Astrocyte (in vitro differentiated cells and primary cell): Measurements from ENCODE around the gene TSACC. TPM values are rescaled to one million over a fixed set of nuclear protein-coding genes. Genes with fewer than 3 reads are reported as not detected.

Source experiments
- DNase-seq: peaks from one replicate; pipeline ENCODE4 v3.0.0-alpha.2; 2010; ENCODE audit warnings: low read depth
- FAIRE-seq: peaks from 2 replicates; lab custom pipeline; 2011; peaks lifted over from hg19 to GRCh38; lab: Jason Lieb, UNC
- H2AFZ ChIP-seq: 2 replicates; pipeline ENCODE4 v1.6.0; 2012; ENCODE audit warnings: low read depth, low read length, inconsistent platforms
- H3K27ac ChIP-seq: 2 replicates; pipeline ENCODE4 v1.5.1; 2011; ENCODE audit warnings: low read depth, low read length, inconsistent platforms
- H3K27me3 ChIP-seq: 2 replicates; pipeline ENCODE4 v1.6.0; 2011; ENCODE audit warnings: low read length, inconsistent platforms; ENCODE audit not compliant: insufficient read depth
- H3K36me3 ChIP-seq: 2 replicates; pipeline ENCODE4 v1.5.1; 2011; ENCODE audit warnings: low read length, inconsistent platforms; ENCODE audit not compliant: insufficient read depth
- H3K4me1 ChIP-seq: 2 replicates; pipeline ENCODE4 v1.5.1; 2011; ENCODE audit warnings: low read length, inconsistent platforms; ENCODE audit not compliant: insufficient read depth
- H3K4me2 ChIP-seq: 2 replicates; pipeline ENCODE4 v1.6.0; 2012; ENCODE audit warnings: low read length, inconsistent platforms
- H3K4me3 ChIP-seq: 2 replicates; pipeline ENCODE4 v1.5.1; 2011; ENCODE audit warnings: low read depth, mild to moderate bottlenecking, low read length, inconsistent platforms; ENCODE audit not compliant: insufficient read depth
- H3K79me2 ChIP-seq: 2 replicates; pipeline ENCODE4 v1.6.0; 2012; ENCODE audit warnings: mild to moderate bottlenecking, low read length, inconsistent platforms; ENCODE audit not compliant: insufficient read depth
- H3K9ac ChIP-seq: 2 replicates; pipeline ENCODE4 v1.6.0; 2012; ENCODE audit warnings: mild to moderate bottlenecking, low read length, inconsistent platforms
- H3K9me3 ChIP-seq: 2 replicates; pipeline ENCODE4 v1.5.1; 2012; ENCODE audit warnings: low read depth, mild to moderate bottlenecking, low read length, inconsistent platforms; ENCODE audit not compliant: insufficient read depth
- H4K20me1 ChIP-seq: 2 replicates; pipeline ENCODE4 v1.6.0; 2012; ENCODE audit warnings: low read length, inconsistent platforms; ENCODE audit not compliant: insufficient read depth
- H3K27ac Mint-ChIP-seq: one replicate; pipeline ENCODE4 v1.8.0; 2021; ENCODE audit warnings: mild to moderate bottlenecking, mixed read lengths; ENCODE audit not compliant: unreplicated experiment
- H3K27me3 Mint-ChIP-seq: one replicate; pipeline ENCODE4 v1.8.0; 2021; ENCODE audit warnings: low read depth, mixed read lengths; ENCODE audit not compliant: unreplicated experiment
- H3K36me3 Mint-ChIP-seq: one replicate; pipeline ENCODE4 v1.8.0; 2021; ENCODE audit warnings: low read depth, mixed read lengths; ENCODE audit not compliant: unreplicated experiment
- H3K4me1 Mint-ChIP-seq: one replicate; pipeline ENCODE4 v1.8.0; 2021; ENCODE audit warnings: low read depth, mixed read lengths; ENCODE audit not compliant: unreplicated experiment
- H3K4me3 Mint-ChIP-seq: one replicate; pipeline ENCODE4 v1.8.0; 2021; ENCODE audit warnings: mild to moderate bottlenecking, moderate library complexity, mixed read lengths; ENCODE audit not compliant: unreplicated experiment
- H3K9me3 Mint-ChIP-seq: one replicate; pipeline ENCODE4 v1.8.0; 2021; ENCODE audit warnings: mild to moderate bottlenecking, mixed read lengths; ENCODE audit not compliant: unreplicated experiment
- EZH2 ChIP-seq: IDR thresholded peaks from 2 replicates; pipeline ENCODE4 v1.6.1; 2012; ENCODE audit warnings: mild to moderate bottlenecking, low read length, inconsistent platforms; ENCODE audit not compliant: insufficient read depth
- total RNA-seq: library from RNA; stranded (reverse); gene quantifications from 2 replicates; pipeline ENCODE4 v1.2.1, GENCODE V29; 2021
- TF ChIP-seq, protein P1 (sequence below): IDR thresholded peaks from 2 replicates; pipeline ENCODE4 v1.5.1; 2011; ENCODE audit warnings: low read depth, mild to moderate bottlenecking, inconsistent platforms, low read length, moderate library complexity; ENCODE audit not compliant: insufficient read depth

TSACC gene
- total RNA-seq, 1 donor from 2014 or later, result 1.0 TPM

- DNase-seq, result peak; percentile 12
- Histone ChIP-seq H3K9me3 (no peaks in the 10 kb centered on the region), H3K4me1 (no peaks in the 10 kb centered on the region), H3K4me2 (no peak overlapping the region), H3K79me2 (no peaks in the 10 kb centered on the region), H3K9ac (no peak overlapping the region), H3K27ac (no peak overlapping the region), H4K20me1 (no peaks in the 10 kb centered on the region), H3K27me3 (no peaks in the 10 kb centered on the region), H2AFZ (no peak overlapping the region), H3K4me3 (no peak overlapping the region), H3K36me3 (no peaks in the 10 kb centered on the region)
- Mint-ChIP-seq H3K27ac (no peak overlapping the region), H3K9me3 (no peaks in the 10 kb centered on the region), H3K4me3 (no peak overlapping the region), H3K36me3 (no peaks in the 10 kb centered on the region), H3K27me3 (peaks cover 15% of the 10 kb centered on the region), H3K4me1 (peaks cover 3% of the 10 kb centered on the region)
- TF ChIP-seq, protein P1, sequence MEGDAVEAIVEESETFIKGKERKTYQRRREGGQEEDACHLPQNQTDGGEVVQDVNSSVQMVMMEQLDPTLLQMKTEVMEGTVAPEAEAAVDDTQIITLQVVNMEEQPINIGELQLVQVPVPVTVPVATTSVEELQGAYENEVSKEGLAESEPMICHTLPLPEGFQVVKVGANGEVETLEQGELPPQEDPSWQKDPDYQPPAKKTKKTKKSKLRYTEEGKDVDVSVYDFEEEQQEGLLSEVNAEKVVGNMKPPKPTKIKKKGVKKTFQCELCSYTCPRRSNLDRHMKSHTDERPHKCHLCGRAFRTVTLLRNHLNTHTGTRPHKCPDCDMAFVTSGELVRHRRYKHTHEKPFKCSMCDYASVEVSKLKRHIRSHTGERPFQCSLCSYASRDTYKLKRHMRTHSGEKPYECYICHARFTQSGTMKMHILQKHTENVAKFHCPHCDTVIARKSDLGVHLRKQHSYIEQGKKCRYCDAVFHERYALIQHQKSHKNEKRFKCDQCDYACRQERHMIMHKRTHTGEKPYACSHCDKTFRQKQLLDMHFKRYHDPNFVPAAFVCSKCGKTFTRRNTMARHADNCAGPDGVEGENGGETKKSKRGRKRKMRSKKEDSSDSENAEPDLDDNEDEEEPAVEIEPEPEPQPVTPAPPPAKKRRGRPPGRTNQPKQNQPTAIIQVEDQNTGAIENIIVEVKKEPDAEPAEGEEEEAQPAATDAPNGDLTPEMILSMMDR, result no peak
- no peak for TF ChIP-seq EZH2
- no peak for FAIRE-seq
These were observed 41.3 kb downstream of the TSACC start for GRCh38 chr1:156379420-156380165.

DNA sequence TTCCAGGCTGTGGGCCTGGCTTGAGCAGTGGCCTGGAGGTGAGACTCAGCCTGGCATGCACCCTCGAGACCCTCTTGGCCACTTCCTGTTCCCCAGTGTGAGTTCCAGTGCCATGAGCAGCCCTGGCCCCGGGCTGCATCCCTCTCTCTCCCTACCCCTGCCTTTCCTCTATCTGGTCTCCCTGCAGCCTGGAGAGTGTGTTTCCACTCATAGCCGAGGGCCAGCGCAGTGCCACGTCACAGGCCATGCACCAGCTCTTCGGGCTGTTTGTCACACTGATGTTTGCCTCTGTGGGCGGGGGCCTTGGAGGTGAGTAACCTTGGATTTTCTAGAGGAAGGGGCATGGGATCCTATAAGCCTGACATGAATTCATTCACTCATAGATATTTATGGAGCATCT, 44.2 kb downstream of the TSACC start:
- Histone ChIP-seq H3K9me3 (no peaks in the 10 kb centered on the region), H3K79me2 (no peaks in the 10 kb centered on the region), H3K4me1 (no peaks in the 10 kb centered on the region), H3K27ac (no peak overlapping the region), H4K20me1 (no peaks in the 10 kb centered on the region), H3K36me3 (no peaks in the 10 kb centered on the region), H3K9ac (no peak overlapping the region), H3K27me3 (peaks cover 5% of the 10 kb centered on the region), H2AFZ (peak overlapping the region; percentile 52), H3K4me3 (no peak overlapping the region), H3K4me2 (no peak overlapping the region)
- no peak for FAIRE-seq
- Mint-ChIP-seq H3K9me3 (no peaks in the 10 kb centered on the region), H3K36me3 (no peaks in the 10 kb centered on the region), H3K27me3 (peaks cover 33% of the 10 kb centered on the region), H3K4me3 (no peak overlapping the region), H3K4me1 (peaks cover 3% of the 10 kb centered on the region), H3K27ac (no peak overlapping the region)
- DNase-seq, result no peak
- TF ChIP-seq EZH2, result no peak
- TF ChIP-seq, protein P1, result no peak

DNA sequence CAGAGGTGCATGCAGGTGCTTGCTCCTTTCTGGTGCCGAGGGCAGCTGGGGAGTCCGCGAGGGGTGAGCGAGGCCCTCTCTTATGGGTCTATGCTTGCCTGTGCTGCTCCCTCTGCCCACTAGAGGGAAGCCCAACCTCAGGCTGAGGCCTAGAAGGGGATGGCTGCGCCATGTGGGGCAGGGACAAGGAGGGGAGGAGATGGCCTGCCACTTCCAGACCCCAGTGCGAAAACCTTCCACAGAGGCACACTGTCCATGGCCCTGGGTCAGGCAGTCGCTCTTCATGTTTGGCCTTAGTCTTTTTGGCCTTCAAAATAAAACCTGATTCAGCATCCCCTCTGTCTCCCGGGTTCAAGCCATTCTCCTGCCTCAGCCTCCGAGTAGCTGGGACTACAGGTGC, 44.7 kb downstream of the TSACC start:
- no peak overlapping the region for H3K4me2 ChIP-seq
- H3K27ac ChIP-seq, result no peak overlapping the region
- no peaks in the 10 kb centered on the region for H3K9me3 Mint-ChIP-seq
- H3K4me3 Mint-ChIP-seq, result no peak overlapping the region
- DNase-seq (peak; percentile 27), FAIRE-seq (no peak)
- no peaks in the 10 kb centered on the region for H3K79me2 ChIP-seq
- no peaks in the 10 kb centered on the region for H4K20me1 ChIP-seq
- H3K27ac Mint-ChIP-seq, result no peak overlapping the region
- H3K4me3 ChIP-seq, result no peak overlapping the region
- no peaks in the 10 kb centered on the region for H3K36me3 Mint-ChIP-seq
- no peak overlapping the region for H3K9ac ChIP-seq
- peaks cover 3% of the 10 kb centered on the region for H3K4me1 Mint-ChIP-seq
- H3K27me3 ChIP-seq, result peaks cover 9% of the 10 kb centered on the region
- peaks cover 38% of the 10 kb centered on the region for H3K27me3 Mint-ChIP-seq
- no peaks in the 10 kb centered on the region for H3K36me3 ChIP-seq
- peaks cover 1% of the 10 kb centered on the region for H3K4me1 ChIP-seq
- TF ChIP-seq, protein P1, result peak; percentile 81
- TF ChIP-seq EZH2, result no peak
- no peaks in the 10 kb centered on the region for H3K9me3 ChIP-seq
- H2AFZ ChIP-seq, result peak overlapping the region; percentile 52
